Right lobe of liver (tissue), 6 donors: Measurements from ENCODE around the gene DIS3L2. TPM values are rescaled to one million over a fixed set of nuclear protein-coding genes. Genes with fewer than 3 reads are reported as not detected.

Experiments used
- ATAC-seq, 4 donors: fragments of 200-7000 bp; cut with Tn5 transposase; one replicate each; pipeline ENCODE4 v1.9.1; 2020; ENCODE audit warnings: mild to moderate bottlenecking in 4 of 4, moderate library complexity in 4 of 4
- DNase-seq, 3 donors: peaks; one replicate each; pipeline ENCODE4 v3.0.0-alpha.2; 2020
- H3K27ac ChIP-seq, 3 donors: fragments of 200-600 bp; one replicate each; pipeline ENCODE4 v1.8.0; 2022
- H3K27me3 ChIP-seq, 2 donors: fragments of 200-600 bp; one replicate each; pipeline ENCODE4 v1.8.0; 2022
- H3K36me3 ChIP-seq, 4 donors: fragments of 200-600 bp; sonication (generic) in 1 of 4; one replicate each; pipeline versions ENCODE4 v1.5.1 to v1.8.0; 2017 to 2022; ENCODE audit warnings: control low read depth in 1 of 4
- H3K4me1 ChIP-seq, 4 donors: fragments of 200-600 bp; sonication (generic) in 1 of 4; one replicate each; pipeline versions ENCODE4 v1.5.1 to v1.8.0; 2017 to 2022; ENCODE audit warnings: control low read depth in 1 of 4
- H3K4me3 ChIP-seq, 3 donors: fragments of 200-600 bp; one replicate each; pipeline ENCODE4 v1.8.0; 2022
- H3K9me3 ChIP-seq, 4 donors: fragments of 200-600 bp; sonication (generic) in 1 of 4; one replicate each; pipeline versions ENCODE4 v1.5.1 to v1.8.0; 2017 to 2022; ENCODE audit warnings: control low read depth in 1 of 4
- CTCF ChIP-seq, 4 donors: fragments of 200-600 bp in 3 of 4; fragments of 450-650 bp in 1 of 4; IDR thresholded peaks; one replicate each; pipeline versions ENCODE4 v1.5.1 to v1.8.0; 2016 to 2022; ENCODE audit warnings: antibody characterized with exemption in 4 of 4, mild to moderate bottlenecking in 2 of 4
- POLR2A ChIP-seq: fragments of 450-650 bp; IDR thresholded peaks from one replicate; pipeline ENCODE4 v1.6.1; 2017; ENCODE audit warnings: antibody characterized with exemption, mild to moderate bottlenecking
- WGBS: methylation state at CpG from one replicate; pipeline ENCODE4 v1.1.6; 2018; ENCODE audit warnings: low coverage, low lambda C conversion rate; ENCODE audit not compliant: insufficient coverage; ENCODE audit errors: missing lambda C conversion rate; 5-methylcytosine and 5-hydroxymethylcytosine counted together
- intact Hi-C, 2 donors: fragments of 100-400 bp; cut with DNase I; formaldehyde crosslinking; loops; one replicate each; pipeline versions ENCODE4 v1.11.2 to v1.14.1; 2022
- total RNA-seq, 6 experiments: library from RNA; depleted of rRNA in 2 of 6; stranded (reverse); fragments of >200 nt in 2 of 6; fragmentation: NEBNext Ultra II Directional in 3 of 6; extraction: Animal tissue kit (Norgen Biotek cat#: 25700) in 3 of 6; gene quantifications; one replicate each; pipeline versions ENCODE4 v1.1.0 to v1.2.4, GENCODE V29; 2016 to 2023
- donor health status: DM: no; HTN: yes; CAD: no.
- donor health status: DM: no; HTN: no; CAD: no.
- donor health status: DM: no; HTN: no; CAD: no.
- donor health status: DM: no; HTN: yes; CAD: no.
- donor health status: DM: no; HTN: yes; CAD: no.

The DIS3L2 gene
- total RNA-seq, 6 experiments from 2014 or later = 8.1 to 22.3 (median 16.7) TPM

GRCh38 chr2:232211743-232212686 is 250.5 kb downstream of the DIS3L2 start:
- DNase-seq = peak in 2 of 3 donors; percentile 34 to 56
- 39% methylated on average over 8 of the region's 8 CpGs for WGBS
- no peaks in the 10 kb centered on the region for H3K27me3 ChIP-seq
- intact Hi-C loops = no loop called here
- no peaks in the 10 kb centered on the region for H3K9me3 ChIP-seq
- ATAC-seq = peak; percentile 65 to 94 (median 80)
- no peaks in the 10 kb centered on the region for H3K36me3 ChIP-seq
- TF ChIP-seq CTCF (IDR thresholded peaks at IDR 0.05) (no peak), POLR2A (no peak)
- H3K4me1 ChIP-seq = peaks cover 0 to 10% (median 5%) of the 10 kb centered on the region in 4 donors
- H3K4me3 ChIP-seq = no peak overlapping the region
- no peak overlapping the region for H3K27ac ChIP-seq

- Histone ChIP-seq H3K27me3 (no peaks in the 10 kb centered on the region), H3K36me3 (no peaks in the 10 kb centered on the region), H3K9me3 (no peaks in the 10 kb centered on the region), H3K27ac (no peak overlapping the region), H3K4me3 (no peak overlapping the region), H3K4me1 (peaks cover 0 to 10% (median 5%) of the 10 kb centered on the region in 4 donors)
- TF ChIP-seq CTCF (IDR thresholded peaks at IDR 0.05) (no peak), POLR2A (no peak)
- intact Hi-C loops = no loop called here
- DNase-seq (no peak), ATAC-seq (no peak)
- WGBS = 86% methylated on average over 2 of the region's 2 CpGs
Observed at GRCh38 chr2:232213176-232213575, 251.7 kb downstream of the DIS3L2 start.

- Histone ChIP-seq H3K27me3 (no peaks in the 10 kb centered on the region), H3K4me1 (peaks cover 0 to 10% (median 5%) of the 10 kb centered on the region in 4 donors), H3K36me3 (no peaks in the 10 kb centered on the region), H3K9me3 (no peaks in the 10 kb centered on the region), H3K4me3 (no peak overlapping the region), H3K27ac (no peak overlapping the region)
- DNase-seq (no peak), ATAC-seq (no peak)
- TF ChIP-seq POLR2A (no peak), CTCF (IDR thresholded peaks at IDR 0.05) (no peak)
- intact Hi-C loops = no loop called here
- 100% methylated on average over 5 of the region's 5 CpGs for WGBS
Observed at GRCh38 chr2:232214053-232214452, 252.5 kb downstream of the DIS3L2 start.

- intact Hi-C loops = no loop called here
- H3K27ac ChIP-seq = no peak overlapping the region
- ATAC-seq = no peak
- WGBS = 75% methylated on average over 2 of the region's 3 CpGs
- H3K36me3 ChIP-seq = no peaks in the 10 kb centered on the region
- TF ChIP-seq CTCF (IDR thresholded peaks at IDR 0.05) = no peak
- no peak for TF ChIP-seq POLR2A
- H3K27me3 ChIP-seq = no peaks in the 10 kb centered on the region
- DNase-seq = no peak
- peaks cover 0 to 10% (median 5%) of the 10 kb centered on the region in 4 donors for H3K4me1 ChIP-seq
- H3K9me3 ChIP-seq = no peaks in the 10 kb centered on the region
- no peak overlapping the region for H3K4me3 ChIP-seq
Observed at GRCh38 chr2:232216028-232216427, 254.5 kb downstream of the DIS3L2 start.
